Measurements from ENCODE around the gene PLCB2. TPM values are rescaled to one million over a fixed set of nuclear protein-coding genes. Genes with fewer than 3 reads are reported as not detected.

Gene PLCB2
- total and polyA plus RNA-seq, 2 donors (not counting 3 experiments of a cell fraction or from before 2014, with no cell fraction given), result 1.5 to 1.6 TPM

DNA sequence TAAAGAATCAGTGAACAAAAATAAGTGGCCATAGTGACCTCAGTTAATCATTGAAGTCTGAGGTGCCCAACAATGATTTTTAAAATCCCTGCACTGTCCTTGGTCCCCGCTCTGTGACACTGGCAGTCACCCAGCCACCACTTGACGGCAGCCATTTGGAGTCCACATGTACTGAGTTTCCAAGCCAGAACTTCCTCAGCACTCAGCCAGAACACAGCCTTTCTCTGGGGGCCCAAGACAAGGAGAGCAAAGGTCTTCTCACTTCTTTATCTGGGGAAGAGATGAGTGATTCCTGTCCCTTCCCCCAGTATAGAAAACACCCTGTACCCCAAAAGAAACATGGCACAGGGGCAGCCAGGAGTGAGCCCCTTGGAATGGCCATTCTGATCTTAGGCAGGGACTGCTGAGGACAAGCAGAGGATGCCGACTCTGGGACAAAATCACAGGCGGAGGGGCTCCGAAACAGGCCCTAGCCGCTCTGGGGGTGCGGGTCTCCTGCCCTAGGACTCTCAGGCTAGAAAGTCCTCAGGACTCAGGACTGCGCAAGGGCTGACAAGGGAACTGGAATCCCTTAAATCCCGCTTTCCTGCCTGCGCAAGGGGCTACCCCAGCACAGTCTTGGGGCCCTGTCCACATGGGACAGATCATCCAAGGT, 56.1 kb downstream of the PLCB2 start:
- Histone ChIP-seq H4K20me1 (replicated peaks; ENCODE audit: control insufficient read depth, extremely low read depth, insufficient read depth, low read length) (no peaks in the 10 kb centered on the region), H3K27me3 (ENCODE audit: control insufficient read depth in 2 of 2, insufficient read depth in 2 of 2, low read length in 2 of 2) (peaks cover 34 to 37% of the 10 kb centered on the region in 2 experiments), H3K4me3 (replicated peaks in 1 of 3; ENCODE audit: insufficient read depth in 1 of 3, low read depth in 1 of 3, low read length in 3 of 3) (no peak overlapping the region), H3K9me3 (replicated peaks; ENCODE audit: control insufficient read depth, insufficient read depth, low read length) (no peaks in the 10 kb centered on the region), H3K4me1 (ENCODE audit: control insufficient read depth, extremely low read depth, insufficient read depth, low read length) (peaks cover 11% of the 10 kb centered on the region), H2AFZ (ENCODE audit: low read depth, low read length) (no peak overlapping the region), H3K79me2 (ENCODE audit: control insufficient read depth, insufficient read depth, low read length) (no peaks in the 10 kb centered on the region), H3K4me2 (ENCODE audit: insufficient read depth, low read length) (no peak overlapping the region), H3K9ac (replicated peaks; ENCODE audit: extremely low read depth, insufficient read depth, low read length) (no peak overlapping the region), H3K36me3 (ENCODE audit: control insufficient read depth in 2 of 2, extremely low read depth in 1 of 2, insufficient read depth in 2 of 2, low read length in 2 of 2) (no peaks in the 10 kb centered on the region), H3K9me1 (replicated peaks; ENCODE audit: control insufficient read depth, extremely low read depth, insufficient read depth, low read length) (no peaks in the 10 kb centered on the region), H3K27ac (ENCODE audit: insufficient read depth, low read depth, low read length) (no peak overlapping the region)
- dilution Hi-C loops (cut with MboI; ENCODE audit: extremely low pct_ligation_motif_present, low sequenced_read_pairs), result no loop called here
- no TSS peak for BruUV-seq (replicated peaks)
- intact Hi-C loops (cut with micrococcal nuclease), result no loop called here
- TF ChIP-seq MYC (IDR thresholded peaks at IDR 0.05; ENCODE audit: low read depth, low read length), result no peak
- no peak for TF ChIP-seq GATA2 (IDR thresholded peaks at IDR 0.05; ENCODE audit: insufficient read depth, insufficient read length, low read depth, low read length)
- TF ChIP-seq MAX (IDR thresholded peaks at IDR 0.05; ENCODE audit: insufficient read depth, insufficient read length), result no peak
- TF ChIP-seq CTCF (IDR thresholded peaks at IDR 0.05; ENCODE audit: extremely low read depth in 1 of 2, insufficient read depth in 1 of 2, low read depth in 1 of 2, low read length in 2 of 2), result no peak
- no peak for TF ChIP-seq POLR2A (IDR thresholded peaks at IDR 0.05; ENCODE audit: low read depth, low read length)
- TF ChIP-seq JUN (IDR thresholded peaks at IDR 0.05; ENCODE audit: borderline replicate concordance, insufficient read depth, insufficient read length, low read depth), result no peak
- no peak for TF ChIP-seq FOS (IDR thresholded peaks at IDR 0.05; ENCODE audit: borderline replicate concordance, insufficient read depth, low read length)
- no peak for TF ChIP-seq POLR2AphosphoS5 (IDR thresholded peaks at IDR 0.05; ENCODE audit: insufficient read depth, low read depth, low read length)
- ChIA-PET POLR2A (no interaction called here), CTCF (interaction anchor here (1.8 kb wide), 1 partner anchor 34 kb away, joined by 8 read pairs; no protein-coding TSS in a partner anchor)
- FAIRE-seq (no peak), DNase-seq (ENCODE audit: low read depth, low spot score) (no peak)

All from endothelial cell of umbilical vein (primary cell).